Measurements from ENCODE around the gene ZNF488. TPM values are rescaled to one million over a fixed set of nuclear protein-coding genes. Genes with fewer than 3 reads are reported as not detected.
A peak's percentile ranks its signal among the peaks of the same experiment; 100 is the strongest.

Gene ZNF488
- total RNA-seq, 2 experiments from 2014 or later, result 0.70 to 0.75 TPM

- Mint-ChIP-seq H3K4me3 (no peak overlapping the region), H3K36me3 (ENCODE audit: low read depth) (no peaks in the 10 kb centered on the region), H3K9me3 (ENCODE audit: low read depth) (no peaks in the 10 kb centered on the region), H3K27me3 (no peaks in the 10 kb centered on the region), H3K27ac (no peak overlapping the region), H3K4me1 (no peaks in the 10 kb centered on the region)
- intact Hi-C loops (cut with DNase I, micrococcal nuclease), result no loop called here
- ATAC-seq (no peak), DNase-seq (no peak)
- ChIA-PET CTCF (no interaction called here), POLR2A (no interaction called here)
These were observed 34.1 kb downstream of the ZNF488 start for GRCh38 chr10:47349941-47350371.

- ATAC-seq, result no peak
- Mint-ChIP-seq H3K9me3 (ENCODE audit: low read depth) (no peaks in the 10 kb centered on the region), H3K27me3 (no peaks in the 10 kb centered on the region), H3K4me3 (no peak overlapping the region), H3K36me3 (ENCODE audit: low read depth) (no peaks in the 10 kb centered on the region), H3K27ac (no peak overlapping the region), H3K4me1 (no peaks in the 10 kb centered on the region)
- CTCF ChIA-PET, result no interaction called here
- POLR2A ChIA-PET, result no interaction called here
- intact Hi-C loops (cut with DNase I, micrococcal nuclease), result no loop called here
- DNase-seq, result no peak
These were observed 34.6 kb downstream of the ZNF488 start for GRCh38 chr10:47349516-47349915.

DNA sequence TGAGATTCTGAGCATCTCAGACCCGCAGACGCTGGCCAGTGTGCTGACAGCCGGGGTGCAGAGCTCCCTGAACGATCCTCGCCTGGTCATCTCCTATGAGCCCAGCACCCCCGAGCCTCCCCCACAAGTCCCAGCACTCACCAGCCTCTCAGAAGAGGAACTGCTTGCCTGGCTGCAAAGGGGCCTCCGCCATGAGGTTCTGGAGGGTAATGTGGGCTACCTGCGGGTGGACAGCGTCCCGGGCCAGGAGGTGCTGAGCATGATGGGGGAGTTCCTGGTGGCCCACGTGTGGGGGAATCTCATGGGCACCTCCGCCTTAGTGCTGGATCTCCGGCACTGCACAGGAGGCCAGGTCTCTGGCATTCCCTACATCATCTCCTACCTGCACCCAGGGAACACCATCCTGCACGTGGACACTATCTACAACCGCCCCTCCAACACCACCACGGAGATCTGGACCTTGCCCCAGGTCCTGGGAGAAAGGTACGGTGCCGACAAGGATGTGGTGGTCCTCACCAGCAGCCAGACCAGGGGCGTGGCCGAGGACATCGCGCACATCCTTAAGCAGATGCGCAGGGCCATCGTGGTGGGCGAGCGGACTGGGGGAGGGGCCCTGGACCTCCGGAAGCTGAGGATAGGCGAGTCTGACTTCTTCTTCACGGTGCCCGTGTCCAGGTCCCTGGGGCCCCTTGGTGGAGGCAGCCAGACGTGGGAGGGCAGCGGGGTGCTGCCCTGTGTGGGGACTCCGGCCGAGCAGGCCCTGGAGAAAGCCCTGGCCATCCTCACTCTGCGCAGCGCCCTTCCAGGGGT is 35.2 kb downstream of the ZNF488 start:
- ChIA-PET CTCF (no interaction called here), POLR2A (no interaction called here)
- H3K27me3 Mint-ChIP-seq, result no peaks in the 10 kb centered on the region
- H3K27ac Mint-ChIP-seq, result no peak overlapping the region
- H3K4me1 Mint-ChIP-seq, result no peaks in the 10 kb centered on the region
- DNase-seq (no peak), ATAC-seq (no peak)
- H3K4me3 Mint-ChIP-seq, result no peak overlapping the region
- no peaks in the 10 kb centered on the region for H3K9me3 Mint-ChIP-seq (ENCODE audit: low read depth)
- intact Hi-C loops (cut with DNase I, micrococcal nuclease), result no loop called here
- no peaks in the 10 kb centered on the region for H3K36me3 Mint-ChIP-seq (ENCODE audit: low read depth)

DNA sequence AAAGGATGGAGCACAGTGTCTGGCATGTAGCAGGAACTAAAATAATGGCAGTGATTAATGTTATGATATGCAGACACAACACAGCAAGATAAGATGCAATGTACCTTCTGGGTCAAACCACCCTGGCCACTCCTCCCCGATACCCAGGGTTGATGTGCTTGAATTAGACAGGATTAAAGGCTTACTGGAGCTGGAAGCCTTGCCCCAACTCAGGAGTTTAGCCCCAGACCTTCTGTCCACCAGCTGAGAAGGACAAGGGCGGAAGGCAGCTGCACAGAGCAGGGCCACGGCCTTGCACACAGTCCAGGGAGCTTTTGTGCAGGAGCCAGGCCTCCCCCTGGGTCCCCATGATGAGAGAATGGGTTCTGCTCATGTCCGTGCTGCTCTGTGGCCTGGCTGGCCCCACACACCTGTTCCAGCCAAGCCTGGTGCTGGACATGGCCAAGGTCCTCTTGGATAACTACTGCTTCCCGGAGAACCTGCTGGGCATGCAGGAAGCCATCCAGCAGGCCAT is 35.9 kb downstream of the ZNF488 start, which contains the start of gene RBP3:
RBP3 (plus strand) TSS at position 226 of the 514 bp plus-strand sequence; CDS start at position 348, 122 bp downstream.
- no peak within 1 kb of the TSS for H3K4me3 Mint-ChIP-seq
- DNase-seq (no peak), ATAC-seq (no peak)
- no peaks in the 10 kb centered on the region for H3K9me3 Mint-ChIP-seq (ENCODE audit: low read depth)
- no peaks in the 10 kb centered on the region for H3K36me3 Mint-ChIP-seq (ENCODE audit: low read depth)
- intact Hi-C loops (cut with DNase I, micrococcal nuclease), result no loop called here
- ChIA-PET POLR2A (no interaction called here), CTCF (interaction anchor here (1.0 kb wide), 2 partner anchors 29 to 37 kb away, joined by 3 read pairs; no protein-coding TSS in a partner anchor)
- H3K27ac Mint-ChIP-seq, result no peak within 1 kb of the TSS
- no peaks in the 10 kb centered on the region for H3K27me3 Mint-ChIP-seq
- H3K4me1 Mint-ChIP-seq, result no peaks in the 10 kb centered on the region

- no peaks in the 10 kb centered on the region for H3K36me3 Mint-ChIP-seq (ENCODE audit: low read depth)
- intact Hi-C loops (cut with DNase I, micrococcal nuclease), result no loop called here
- H3K4me3 Mint-ChIP-seq, result no peak overlapping the region
- no peak for ATAC-seq
- ChIA-PET POLR2A (no interaction called here), CTCF (interaction anchor here (1.0 kb wide), 3 partner anchors 28 to 300 kb away, joined by 3 read pairs; no protein-coding TSS in a partner anchor)
- no peaks in the 10 kb centered on the region for H3K27me3 Mint-ChIP-seq
- no peak for DNase-seq
- H3K27ac Mint-ChIP-seq, result no peak overlapping the region
- no peaks in the 10 kb centered on the region for H3K9me3 Mint-ChIP-seq (ENCODE audit: low read depth)
- no peaks in the 10 kb centered on the region for H3K4me1 Mint-ChIP-seq
These were observed 36.8 kb downstream of the ZNF488 start for GRCh38 chr10:47347303-47347675.

GRCh38 chr10:47346581-47347302 is 37.4 kb downstream of the ZNF488 start:
- Mint-ChIP-seq H3K4me1 (no peaks in the 10 kb centered on the region), H3K36me3 (ENCODE audit: low read depth) (no peaks in the 10 kb centered on the region), H3K9me3 (ENCODE audit: low read depth) (no peaks in the 10 kb centered on the region), H3K27me3 (no peaks in the 10 kb centered on the region), H3K27ac (no peak overlapping the region), H3K4me3 (no peak overlapping the region)
- intact Hi-C loops (cut with DNase I, micrococcal nuclease), result no loop called here
- no peak for DNase-seq
- POLR2A ChIA-PET, result no interaction called here
- no peak for ATAC-seq
- CTCF ChIA-PET, result interaction anchor here (1.0 kb wide), 1 partner anchor 299 kb away, joined by 3 read pairs; no protein-coding TSS in a partner anchor

DNA sequence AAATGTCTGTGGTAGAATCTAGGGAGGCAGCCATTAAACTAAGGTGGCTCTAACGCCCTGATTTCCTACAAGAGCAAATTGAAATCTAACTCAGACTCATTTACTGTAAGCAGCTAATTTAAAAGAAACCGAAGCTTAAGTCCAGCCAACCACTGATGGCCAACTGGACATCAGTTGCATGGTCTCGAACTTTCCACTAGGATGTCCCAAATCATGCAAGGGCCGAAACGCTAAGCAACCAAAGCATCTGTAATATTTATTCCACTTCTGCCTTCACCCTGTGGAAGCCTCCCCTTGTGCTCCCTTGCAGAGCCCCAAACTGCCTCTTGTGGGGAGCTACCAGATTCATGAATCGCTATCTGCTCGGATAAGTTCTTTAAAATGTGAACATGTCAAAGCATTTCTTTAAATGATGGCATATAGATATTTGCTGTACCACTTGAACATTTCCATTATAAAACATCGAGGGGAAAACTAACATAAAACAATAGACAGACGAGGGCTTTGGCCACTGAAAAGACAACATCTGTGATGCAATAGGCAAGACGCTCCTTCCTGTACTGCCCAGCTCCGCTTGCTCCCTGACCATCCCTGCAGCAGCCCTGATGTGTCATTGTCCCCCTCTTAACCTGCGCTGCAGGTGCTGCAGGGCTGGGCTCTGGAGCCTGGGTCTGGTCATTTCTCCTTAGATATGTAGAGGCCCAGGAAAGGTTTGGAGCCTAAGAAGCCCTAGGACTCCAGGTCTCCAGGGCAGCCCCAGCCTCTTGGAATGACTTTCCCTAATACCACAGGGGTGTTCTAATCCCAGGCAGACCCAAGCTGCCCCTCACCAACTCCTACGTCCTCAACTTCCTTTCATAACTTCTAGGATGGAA is 38.9 kb downstream of the ZNF488 start:
- no peaks in the 10 kb centered on the region for H3K36me3 Mint-ChIP-seq (ENCODE audit: low read depth)
- intact Hi-C loops (cut with DNase I, micrococcal nuclease), result no loop called here
- H3K9me3 Mint-ChIP-seq (ENCODE audit: low read depth), result no peaks in the 10 kb centered on the region
- no peak overlapping the region for H3K27ac Mint-ChIP-seq
- H3K27me3 Mint-ChIP-seq, result peaks cover 3% of the 10 kb centered on the region
- no peak overlapping the region for H3K4me3 Mint-ChIP-seq
- DNase-seq, result no peak
- ChIA-PET CTCF (interaction anchor here (0.5 to 0.7 kb wide), 2 partner anchors 134 to 296 kb away, joined by 3 to 4 read pairs; no protein-coding TSS in a partner anchor), POLR2A (no interaction called here)
- H3K4me1 Mint-ChIP-seq, result no peaks in the 10 kb centered on the region
- no peak for ATAC-seq

GRCh38 chr10:47340608-47341170 is 43.4 kb downstream of the ZNF488 start:
- Mint-ChIP-seq H3K36me3 (ENCODE audit: low read depth) (no peaks in the 10 kb centered on the region), H3K27ac (no peak overlapping the region), H3K27me3 (peaks cover 4% of the 10 kb centered on the region), H3K9me3 (ENCODE audit: low read depth) (no peaks in the 10 kb centered on the region), H3K4me3 (no peak overlapping the region), H3K4me1 (no peaks in the 10 kb centered on the region)
- intact Hi-C loops (cut with DNase I, micrococcal nuclease), result loop anchor here (1.0 to 2.0 kb wide), 5 partner anchors 28 to 316 kb away; no protein-coding TSS in a partner anchor
- DNase-seq (peak; percentile 84), ATAC-seq (peak; percentile 55)
- CTCF ChIA-PET, result interaction anchor here (0.5 to 1.9 kb wide), 17 partner anchors 13 to 347 kb away, joined by 3 to 28 read pairs (median 3); no protein-coding TSS in a partner anchor
- POLR2A ChIA-PET, result no interaction called here

- no peak overlapping the region for H3K27ac Mint-ChIP-seq
- ChIA-PET CTCF (interaction anchor here (0.6 to 1.9 kb wide), 13 partner anchors 14 to 346 kb away, joined by 3 to 28 read pairs (median 4); no protein-coding TSS in a partner anchor), POLR2A (no interaction called here)
- H3K9me3 Mint-ChIP-seq (ENCODE audit: low read depth), result no peaks in the 10 kb centered on the region
- H3K4me1 Mint-ChIP-seq, result no peaks in the 10 kb centered on the region
- H3K36me3 Mint-ChIP-seq (ENCODE audit: low read depth), result no peaks in the 10 kb centered on the region
- intact Hi-C loops (cut with DNase I, micrococcal nuclease), result loop anchor here (1.0 to 2.0 kb wide), 5 partner anchors 27 to 316 kb away; no protein-coding TSS in a partner anchor
- H3K27me3 Mint-ChIP-seq, result peaks cover 4% of the 10 kb centered on the region
- H3K4me3 Mint-ChIP-seq, result no peak overlapping the region
- ATAC-seq, result peak; percentile 12
- DNase-seq, result no peak
These were observed 44.1 kb downstream of the ZNF488 start for GRCh38 chr10:47339759-47340607.

- H3K36me3 Mint-ChIP-seq (ENCODE audit: low read depth), result no peaks in the 10 kb centered on the region
- ChIA-PET CTCF (interaction anchor here (0.9 to 1.9 kb wide), 3 partner anchors 291 to 318 kb away, joined by 3 to 28 read pairs (median 7); no protein-coding TSS in a partner anchor), POLR2A (no interaction called here)
- H3K27me3 Mint-ChIP-seq, result peaks cover 4% of the 10 kb centered on the region
- DNase-seq, result no peak
- H3K9me3 Mint-ChIP-seq (ENCODE audit: low read depth), result no peaks in the 10 kb centered on the region
- ATAC-seq, result no peak
- intact Hi-C loops (cut with DNase I, micrococcal nuclease), result no loop called here
- H3K27ac Mint-ChIP-seq, result no peak overlapping the region
- H3K4me1 Mint-ChIP-seq, result no peaks in the 10 kb centered on the region
- H3K4me3 Mint-ChIP-seq, result no peak overlapping the region
These were observed 44.8 kb downstream of the ZNF488 start for GRCh38 chr10:47339186-47339735.
